ENCODE results near the gene GSTA4. TPM values are rescaled to one million over a fixed set of nuclear protein-coding genes. Genes with fewer than 3 reads are reported as not detected.

Gene GSTA4
- total and polyA plus RNA-seq, 9 donors, result 46.7 to 61.4 (median 54.7) TPM

GRCh38 chr6:52931351-52931750, 63.7 kb downstream of the GSTA4 start:
- 50% methylated on average over 1 of the region's 2 CpGs for WGBS (ENCODE audit: insufficient coverage)
- H3K4me1 ChIP-seq (ENCODE audit: control insufficient read depth, insufficient read depth, low read length), result no peaks in the 10 kb centered on the region
- H3K27me3 ChIP-seq (ENCODE audit: control insufficient read depth, insufficient read depth, low read length), result peaks cover 5% of the 10 kb centered on the region
- DNase-seq, result no peak
- no peaks in the 10 kb centered on the region for H3K36me3 ChIP-seq (ENCODE audit: control insufficient read depth, insufficient read depth, low read length)
- H3K4me3 ChIP-seq (ENCODE audit: low read length), result no peak overlapping the region
- no peak overlapping the region for H3K27ac ChIP-seq (ENCODE audit: low read length)
- H3K9me3 ChIP-seq (replicated peaks; ENCODE audit: control insufficient read depth, low read depth, low read length), result no peaks in the 10 kb centered on the region

GRCh38 chr6:52929321-52930164, 65.5 kb downstream of the GSTA4 start:
- 88% methylated on average over 6 of the region's 6 CpGs for WGBS (ENCODE audit: insufficient coverage)
- no peaks in the 10 kb centered on the region for H3K9me3 ChIP-seq (replicated peaks; ENCODE audit: control insufficient read depth, low read depth, low read length)
- DNase-seq, result no peak
- H3K27ac ChIP-seq (ENCODE audit: low read length), result no peak overlapping the region
- no peaks in the 10 kb centered on the region for H3K36me3 ChIP-seq (ENCODE audit: control insufficient read depth, insufficient read depth, low read length)
- H3K27me3 ChIP-seq (ENCODE audit: control insufficient read depth, insufficient read depth, low read length), result peaks cover 5% of the 10 kb centered on the region
- H3K4me3 ChIP-seq (ENCODE audit: low read length), result no peak overlapping the region
- H3K4me1 ChIP-seq (ENCODE audit: control insufficient read depth, insufficient read depth, low read length), result no peaks in the 10 kb centered on the region

Other genes with a start within 250 kb of the GSTA4 start
- not detected for gene GSTA2, start 231.8 kb downstream of the GSTA4 start, total RNA-seq
- gene GSTA2, start 231.8 kb downstream of the GSTA4 start, polyA plus RNA-seq (ENCODE audit: insufficient read depth in 1 of 8, insufficient read length in 8 of 8, low replicate concordance in 1 of 8), result 1 to 10 TPM in 1 of 8 donors, under 1 TPM in 2, not detected in 5; 0.15 to 1.3 (median 0.20) TPM
- not detected for gene GSTA1, start 191.5 kb downstream of the GSTA4 start, total RNA-seq
- gene GSTA1, start 191.5 kb downstream of the GSTA4 start, polyA plus RNA-seq (ENCODE audit: insufficient read depth in 1 of 8, insufficient read length in 8 of 8, low replicate concordance in 1 of 8), result 10 to 100 TPM in 1 of 8 donors, 1 to 10 TPM in 2, under 1 TPM in 4, not detected in 1; 0.15 to 25.5 (median 0.60) TPM
- gene GSTA5, start 154.5 kb downstream of the GSTA4 start, total RNA-seq, result not detected
- gene GSTA5, start 154.5 kb downstream of the GSTA4 start, polyA plus RNA-seq (ENCODE audit: insufficient read depth in 1 of 8, insufficient read length in 8 of 8, low replicate concordance in 1 of 8), result not detected
- gene GSTA3, start 85.6 kb downstream of the GSTA4 start, total RNA-seq, result not detected
- not detected for gene GSTA3, start 85.6 kb downstream of the GSTA4 start, polyA plus RNA-seq (ENCODE audit: insufficient read depth in 1 of 8, insufficient read length in 8 of 8, low replicate concordance in 1 of 8)
- 9.8 TPM for gene CILK1, start 66.5 kb upstream of the GSTA4 start, total RNA-seq
- 10 to 100 TPM in 7 of 8 donors, 1 to 10 TPM in 1; 9.2 to 15.0 (median 11.8) TPM for gene CILK1, start 66.5 kb upstream of the GSTA4 start, polyA plus RNA-seq (ENCODE audit: insufficient read depth in 1 of 8, insufficient read length in 8 of 8, low replicate concordance in 1 of 8)
- 47.2 TPM for gene FBXO9, start 70.1 kb upstream of the GSTA4 start, total RNA-seq
- gene FBXO9, start 70.1 kb upstream of the GSTA4 start, polyA plus RNA-seq (ENCODE audit: insufficient read depth in 1 of 8, insufficient read length in 8 of 8, low replicate concordance in 1 of 8), result 10 to 100 TPM; 64.4 to 77.1 (median 71.1) TPM
- 0.04 TPM for gene GCM1, start 153.6 kb upstream of the GSTA4 start, total RNA-seq
- gene GCM1, start 153.6 kb upstream of the GSTA4 start, polyA plus RNA-seq (ENCODE audit: insufficient read depth in 1 of 8, insufficient read length in 8 of 8, low replicate concordance in 1 of 8), result under 1 TPM in 2 of 8 donors, not detected in 6; 0.04 to 0.16 TPM

Measured in muscle of leg (tissue), 11 donors.